Measurements from ENCODE around the gene CD300LB.

CD300LB gene

GRCh38 chr17:74536890-74537289 is 5.6 kb upstream of the CD300LB start:
- H3K79me2 ChIP-seq (ENCODE audit: insufficient read depth, low read length) = no peaks in the 10 kb centered on the region
- no peaks in the 10 kb centered on the region for H3F3A ChIP-seq (ENCODE audit: low read depth)
- H3K9me2 ChIP-seq (replicated peaks; ENCODE audit: low read depth, low read length) = no peaks in the 10 kb centered on the region
- H2AFZ ChIP-seq (ENCODE audit: low read length) = no peak overlapping the region
- no peak overlapping the region for H3K9ac ChIP-seq (ENCODE audit: low read depth, low read length, poor library complexity, severe bottlenecking)
- H3K4me1 ChIP-seq (ENCODE audit: insufficient read depth, low read length, poor library complexity, severe bottlenecking) = no peaks in the 10 kb centered on the region
- no peaks in the 10 kb centered on the region for H3K27me3 ChIP-seq (ENCODE audit: insufficient read depth, low read length, poor library complexity, severe bottlenecking)
- no peak overlapping the region for H3K4me3 ChIP-seq (ENCODE audit: low read length, poor library complexity, severe bottlenecking)
- TF ChIP-seq EZH2phosphoT487 (IDR thresholded peaks at IDR 0.05; ENCODE audit: borderline replicate concordance) = no peak
- TF ChIP-seq, protein P1, sequence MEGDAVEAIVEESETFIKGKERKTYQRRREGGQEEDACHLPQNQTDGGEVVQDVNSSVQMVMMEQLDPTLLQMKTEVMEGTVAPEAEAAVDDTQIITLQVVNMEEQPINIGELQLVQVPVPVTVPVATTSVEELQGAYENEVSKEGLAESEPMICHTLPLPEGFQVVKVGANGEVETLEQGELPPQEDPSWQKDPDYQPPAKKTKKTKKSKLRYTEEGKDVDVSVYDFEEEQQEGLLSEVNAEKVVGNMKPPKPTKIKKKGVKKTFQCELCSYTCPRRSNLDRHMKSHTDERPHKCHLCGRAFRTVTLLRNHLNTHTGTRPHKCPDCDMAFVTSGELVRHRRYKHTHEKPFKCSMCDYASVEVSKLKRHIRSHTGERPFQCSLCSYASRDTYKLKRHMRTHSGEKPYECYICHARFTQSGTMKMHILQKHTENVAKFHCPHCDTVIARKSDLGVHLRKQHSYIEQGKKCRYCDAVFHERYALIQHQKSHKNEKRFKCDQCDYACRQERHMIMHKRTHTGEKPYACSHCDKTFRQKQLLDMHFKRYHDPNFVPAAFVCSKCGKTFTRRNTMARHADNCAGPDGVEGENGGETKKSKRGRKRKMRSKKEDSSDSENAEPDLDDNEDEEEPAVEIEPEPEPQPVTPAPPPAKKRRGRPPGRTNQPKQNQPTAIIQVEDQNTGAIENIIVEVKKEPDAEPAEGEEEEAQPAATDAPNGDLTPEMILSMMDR (conservative IDR thresholded peaks at IDR 0.05; ENCODE audit: low read length) = no peak
- no peaks in the 10 kb centered on the region for H4K20me1 ChIP-seq (ENCODE audit: insufficient read depth, low read length, poor library complexity, severe bottlenecking)
- H3K36me3 ChIP-seq (ENCODE audit: insufficient read depth, low read length) = no peaks in the 10 kb centered on the region
- H3K4me2 ChIP-seq (ENCODE audit: low read depth, low read length, poor library complexity, severe bottlenecking) = no peak overlapping the region
- no peaks in the 10 kb centered on the region for H3K9me3 ChIP-seq (ENCODE audit: insufficient read depth, low read depth, low read length)

- no peaks in the 10 kb centered on the region for H3F3A ChIP-seq (ENCODE audit: low read depth)
- H3K79me2 ChIP-seq (ENCODE audit: insufficient read depth, low read length) = no peaks in the 10 kb centered on the region
- no peak overlapping the region for H2AFZ ChIP-seq (ENCODE audit: low read length)
- no peak overlapping the region for H3K4me3 ChIP-seq (ENCODE audit: low read length, poor library complexity, severe bottlenecking)
- H3K9ac ChIP-seq (ENCODE audit: low read depth, low read length, poor library complexity, severe bottlenecking) = no peak overlapping the region
- H3K4me2 ChIP-seq (ENCODE audit: low read depth, low read length, poor library complexity, severe bottlenecking) = no peak overlapping the region
- H3K9me3 ChIP-seq (ENCODE audit: insufficient read depth, low read depth, low read length) = no peaks in the 10 kb centered on the region
- H3K4me1 ChIP-seq (ENCODE audit: insufficient read depth, low read length, poor library complexity, severe bottlenecking) = no peaks in the 10 kb centered on the region
- H4K20me1 ChIP-seq (ENCODE audit: insufficient read depth, low read length, poor library complexity, severe bottlenecking) = no peaks in the 10 kb centered on the region
- no peaks in the 10 kb centered on the region for H3K36me3 ChIP-seq (ENCODE audit: insufficient read depth, low read length)
- no peaks in the 10 kb centered on the region for H3K27me3 ChIP-seq (ENCODE audit: insufficient read depth, low read length, poor library complexity, severe bottlenecking)
- no peaks in the 10 kb centered on the region for H3K9me2 ChIP-seq (replicated peaks; ENCODE audit: low read depth, low read length)
- TF ChIP-seq EZH2phosphoT487 (IDR thresholded peaks at IDR 0.05; ENCODE audit: borderline replicate concordance) = no peak
- TF ChIP-seq, protein P1 (conservative IDR thresholded peaks at IDR 0.05; ENCODE audit: low read length) = no peak
These were observed 840 bp upstream of the CD300LB start for GRCh38 chr17:74532115-74532514.

DNA sequence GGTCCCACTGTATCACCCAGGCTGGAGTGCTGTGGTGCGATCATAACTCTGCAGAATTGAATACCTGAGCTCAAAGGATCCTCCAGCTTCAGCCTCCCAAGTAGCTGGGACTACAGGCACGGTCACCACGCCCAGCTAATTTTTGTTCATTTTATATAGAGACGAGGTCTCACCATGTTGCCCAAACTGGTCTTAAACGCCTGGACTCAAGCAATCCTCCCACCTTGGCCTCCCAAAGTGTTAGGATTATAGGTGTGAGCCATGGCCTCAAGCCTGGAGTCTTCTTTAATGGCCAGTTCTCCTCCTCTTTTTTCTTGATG is 484 bp downstream of the CD300LB start:
- H4K20me1 ChIP-seq (ENCODE audit: insufficient read depth, low read length, poor library complexity, severe bottlenecking) = no peaks in the 10 kb centered on the region
- H3K27me3 ChIP-seq (ENCODE audit: insufficient read depth, low read length, poor library complexity, severe bottlenecking) = no peaks in the 10 kb centered on the region
- H3K79me2 ChIP-seq (ENCODE audit: insufficient read depth, low read length) = no peaks in the 10 kb centered on the region
- H3K9me3 ChIP-seq (ENCODE audit: insufficient read depth, low read depth, low read length) = no peaks in the 10 kb centered on the region
- H2AFZ ChIP-seq (ENCODE audit: low read length) = no peak overlapping the region
- no peaks in the 10 kb centered on the region for H3K36me3 ChIP-seq (ENCODE audit: insufficient read depth, low read length)
- H3K4me3 ChIP-seq (ENCODE audit: low read length, poor library complexity, severe bottlenecking) = no peak overlapping the region
- no peaks in the 10 kb centered on the region for H3K9me2 ChIP-seq (replicated peaks; ENCODE audit: low read depth, low read length)
- no peaks in the 10 kb centered on the region for H3K4me1 ChIP-seq (ENCODE audit: insufficient read depth, low read length, poor library complexity, severe bottlenecking)
- no peak overlapping the region for H3K4me2 ChIP-seq (ENCODE audit: low read depth, low read length, poor library complexity, severe bottlenecking)
- TF ChIP-seq, protein P1 (conservative IDR thresholded peaks at IDR 0.05; ENCODE audit: low read length) = no peak
- TF ChIP-seq EZH2phosphoT487 (IDR thresholded peaks at IDR 0.05; ENCODE audit: borderline replicate concordance) = no peak
- no peaks in the 10 kb centered on the region for H3F3A ChIP-seq (ENCODE audit: low read depth)
- H3K9ac ChIP-seq (ENCODE audit: low read depth, low read length, poor library complexity, severe bottlenecking) = no peak overlapping the region
